HFFc6 (cell line): ENCODE data around the gene NUDT19. TPM values are rescaled to one million over a fixed set of nuclear protein-coding genes. Genes with fewer than 3 reads are reported as not detected.

Source experiments
- DNase-seq: peaks from one replicate; pipeline ENCODE4 v3.0.0-alpha.2; 2018
- H3K27ac Mint-ChIP-seq: 2 replicates; pipeline ENCODE4 v1.8.0; 2020; ENCODE audit warnings: mild to moderate bottlenecking, mixed read lengths
- H3K27me3 Mint-ChIP-seq: 2 replicates; pipeline ENCODE4 v1.8.0; 2021; ENCODE audit warnings: mild to moderate bottlenecking, moderate library complexity, mixed read lengths; ENCODE audit not compliant: insufficient read depth
- H3K36me3 Mint-ChIP-seq: 2 replicates; pipeline ENCODE4 v1.8.0; 2021; ENCODE audit warnings: low read depth, mixed read lengths
- H3K4me1 Mint-ChIP-seq: 2 replicates; pipeline ENCODE4 v1.8.0; 2020; ENCODE audit warnings: low read depth, mixed read lengths
- H3K4me3 Mint-ChIP-seq: 2 replicates; pipeline ENCODE4 v1.8.0; 2020; ENCODE audit warnings: mild to moderate bottlenecking, moderate library complexity, mixed read lengths
- H3K9me3 Mint-ChIP-seq: 2 replicates; pipeline ENCODE4 v1.8.0; 2020; ENCODE audit warnings: mild to moderate bottlenecking, mixed read lengths
- CTCF ChIP-seq: fragments of 200-600 bp; sonication (generic); IDR thresholded peaks from 2 replicates; pipeline ENCODE4 v1.5.0; 2021; ENCODE audit warnings: antibody characterized with exemption, mild to moderate bottlenecking
- total RNA-seq, 6 experiments: library from RNA; stranded (reverse); fragmentation: NEBNext Ultra II Directional; extraction: Animal tissue kit (Norgen Biotek cat#: 25700); gene quantifications; 2 replicates in 1 of 6; 3 replicates in 5 of 6; pipeline ENCODE4 v1.2.3, GENCODE V29; 2021

The NUDT19 gene
- total RNA-seq, 6 experiments from 2014 or later, result 12.8 to 15.1 (median 14.3) TPM

GRCh38 chr19:32680986-32681385 is 10.6 kb upstream of the NUDT19 start:
- no peak for DNase-seq
- H3K36me3 Mint-ChIP-seq, result no peaks in the 10 kb centered on the region
- H3K4me3 Mint-ChIP-seq, result no peak overlapping the region
- H3K9me3 Mint-ChIP-seq, result no peaks in the 10 kb centered on the region
- no peak for TF ChIP-seq CTCF
- no peaks in the 10 kb centered on the region for H3K4me1 Mint-ChIP-seq
- H3K27me3 Mint-ChIP-seq, result peaks cover 15% of the 10 kb centered on the region
- H3K27ac Mint-ChIP-seq, result no peak overlapping the region

GRCh38 chr19:32682317-32682716 is 9.3 kb upstream of the NUDT19 start:
- H3K9me3 Mint-ChIP-seq, result no peaks in the 10 kb centered on the region
- H3K27me3 Mint-ChIP-seq, result peaks cover 9% of the 10 kb centered on the region
- H3K27ac Mint-ChIP-seq, result no peak overlapping the region
- H3K4me1 Mint-ChIP-seq, result no peaks in the 10 kb centered on the region
- no peak overlapping the region for H3K4me3 Mint-ChIP-seq
- H3K36me3 Mint-ChIP-seq, result no peaks in the 10 kb centered on the region
- no peak for DNase-seq
- no peak for TF ChIP-seq CTCF

GRCh38 chr19:32686847-32687475 is 4.7 kb upstream of the NUDT19 start:
- no peaks in the 10 kb centered on the region for H3K9me3 Mint-ChIP-seq
- H3K36me3 Mint-ChIP-seq, result no peaks in the 10 kb centered on the region
- H3K4me1 Mint-ChIP-seq, result peaks cover 10% of the 10 kb centered on the region
- no peak for DNase-seq
- no peak overlapping the region for H3K27ac Mint-ChIP-seq
- H3K4me3 Mint-ChIP-seq, result no peak overlapping the region
- TF ChIP-seq CTCF, result no peak
- peaks cover 3% of the 10 kb centered on the region; the same call in 1 of the 2 replicates for H3K27me3 Mint-ChIP-seq

GRCh38 chr19:32687681-32688080 is 3.9 kb upstream of the NUDT19 start:
- Mint-ChIP-seq H3K27ac (no peak overlapping the region), H3K4me1 (peaks cover 12% of the 10 kb centered on the region), H3K27me3 (no peaks in the 10 kb centered on the region; the same call in 1 of the 2 replicates), H3K4me3 (no peak overlapping the region), H3K9me3 (no peaks in the 10 kb centered on the region), H3K36me3 (peaks cover 1% of the 10 kb centered on the region; the same call in 1 of the 2 replicates)
- TF ChIP-seq CTCF, result no peak
- no peak for DNase-seq

GRCh38 chr19:32688311-32688710 is 3.3 kb upstream of the NUDT19 start:
- Mint-ChIP-seq H3K4me3 (no peak overlapping the region), H3K27ac (no peak overlapping the region), H3K9me3 (peaks cover 6% of the 10 kb centered on the region; the same call in 1 of the 2 replicates), H3K27me3 (no peaks in the 10 kb centered on the region; the same call in 1 of the 2 replicates), H3K4me1 (peaks cover 19% of the 10 kb centered on the region), H3K36me3 (peaks cover 8% of the 10 kb centered on the region)
- DNase-seq, result no peak
- no peak for TF ChIP-seq CTCF
